ENCODE measurements around the gene TMEM115.
A peak's percentile ranks its signal among the peaks of the same experiment; 100 is the strongest.

The TMEM115 gene

DNA sequence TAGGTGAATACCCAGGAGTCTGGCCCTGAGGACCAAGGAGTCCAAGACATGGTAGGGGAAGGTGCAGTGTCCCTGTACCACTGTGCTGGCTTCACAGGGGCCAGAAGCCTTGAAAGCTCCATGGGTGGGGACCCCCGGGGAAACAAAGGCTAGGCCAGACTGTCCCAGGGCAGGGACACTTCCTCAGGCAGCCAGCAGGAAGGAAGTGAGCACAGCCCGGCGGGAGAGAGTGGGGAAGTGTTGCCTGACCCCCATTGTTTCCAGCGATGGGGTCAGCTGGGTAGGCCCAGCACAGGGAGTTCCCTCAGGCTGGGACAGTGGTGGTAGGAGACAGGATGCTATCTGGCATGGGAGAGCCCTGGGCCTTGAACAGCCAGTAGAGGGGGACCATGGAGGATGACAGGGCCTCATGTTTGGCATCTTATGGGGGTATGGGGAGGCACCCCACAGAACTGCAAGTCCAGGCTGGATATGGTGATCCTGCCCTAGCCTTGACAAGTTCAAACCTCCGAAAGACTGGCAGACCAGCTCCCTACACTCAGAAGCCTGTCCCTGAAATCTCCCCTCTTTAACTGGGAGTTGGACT is 35.6 kb downstream of the TMEM115 start:
- H3K9me3 ChIP-seq (ENCODE audit: control insufficient read depth, low read length): no peaks in the 10 kb centered on the region
- peaks cover 40% of the 10 kb centered on the region for H3K4me1 ChIP-seq (ENCODE audit: control insufficient read depth, insufficient read depth, low read length, poor library complexity, severe bottlenecking)
- no peaks in the 10 kb centered on the region for H3K27me3 ChIP-seq (replicated peaks; ENCODE audit: control insufficient read depth, insufficient read depth, low read length, poor library complexity, severe bottlenecking)
- no peak overlapping the region for H3K4me3 ChIP-seq (ENCODE audit: insufficient read depth, low read depth, low read length, poor library complexity, severe bottlenecking)
- no peak overlapping the region for H3K27ac ChIP-seq (ENCODE audit: insufficient read depth, low read length, poor library complexity, severe bottlenecking)
- no peak for DNase-seq
- H3K36me3 ChIP-seq (ENCODE audit: control insufficient read depth, insufficient read depth, low read length): no peaks in the 10 kb centered on the region

- no peak overlapping the region for H3K4me3 ChIP-seq (ENCODE audit: insufficient read depth, low read depth, low read length, poor library complexity, severe bottlenecking)
- no peaks in the 10 kb centered on the region for H3K27me3 ChIP-seq (replicated peaks; ENCODE audit: control insufficient read depth, insufficient read depth, low read length, poor library complexity, severe bottlenecking)
- H3K4me1 ChIP-seq (ENCODE audit: control insufficient read depth, insufficient read depth, low read length, poor library complexity, severe bottlenecking): peaks cover 36% of the 10 kb centered on the region
- no peak for DNase-seq
- no peaks in the 10 kb centered on the region for H3K36me3 ChIP-seq (ENCODE audit: control insufficient read depth, insufficient read depth, low read length)
- H3K27ac ChIP-seq (ENCODE audit: insufficient read depth, low read length, poor library complexity, severe bottlenecking): no peak overlapping the region
- no peaks in the 10 kb centered on the region for H3K9me3 ChIP-seq (ENCODE audit: control insufficient read depth, low read length)
Observed at GRCh38 chr3:50323092-50323600, 36.2 kb downstream of the TMEM115 start.

DNA sequence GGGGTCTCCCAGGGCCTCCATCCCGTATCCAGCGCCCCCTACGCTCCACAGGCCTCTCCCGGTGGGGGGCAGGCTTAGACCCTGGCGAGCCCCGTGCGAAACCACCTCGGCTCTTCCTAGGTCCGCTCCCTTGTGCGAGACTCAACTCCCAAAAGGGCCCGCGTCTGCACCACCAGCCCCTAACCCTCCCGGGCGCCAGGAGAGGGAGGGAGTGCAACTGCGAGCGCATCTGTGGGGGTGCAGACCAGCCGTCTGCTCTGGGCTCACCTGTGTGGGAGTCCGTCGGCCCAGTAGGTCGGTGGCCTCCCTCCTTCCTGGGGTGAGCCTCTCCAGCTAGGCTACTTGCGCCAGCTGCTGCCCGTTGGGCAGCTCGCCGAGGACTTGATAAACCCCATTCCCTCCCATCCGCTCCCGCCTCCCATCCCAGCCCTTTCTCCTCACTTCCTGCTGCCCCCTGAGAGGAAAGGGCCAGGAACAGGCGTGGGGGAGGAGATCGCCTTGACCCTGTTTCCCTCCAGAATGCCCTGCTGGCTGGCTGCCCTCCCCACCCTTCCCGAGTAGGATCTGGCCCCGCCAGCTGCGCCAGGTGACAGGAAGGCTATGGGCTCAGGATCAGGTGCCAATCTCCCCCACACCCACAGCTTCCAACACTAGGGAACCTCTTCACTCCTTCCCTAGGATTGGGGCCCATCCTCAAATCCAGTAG is 36.8 kb downstream of the TMEM115 start, which contains the start of gene HYAL2:
Gene HYAL2, minus strand, starts transcription at position 360 of the 706 bp plus-strand sequence. CDS start 2,256 bp downstream, outside the sequence.
- H3K36me3 ChIP-seq (ENCODE audit: control insufficient read depth, insufficient read depth, low read length): no peaks in the 10 kb centered on the region
- DNase-seq: no peak
- H3K9me3 ChIP-seq (ENCODE audit: control insufficient read depth, low read length): no peaks in the 10 kb centered on the region
- peak within 1 kb of the TSS; percentile 84 for H3K27ac ChIP-seq (ENCODE audit: insufficient read depth, low read length, poor library complexity, severe bottlenecking)
- H3K4me3 ChIP-seq (ENCODE audit: insufficient read depth, low read depth, low read length, poor library complexity, severe bottlenecking): peak within 1 kb of the TSS; percentile 93
- H3K4me1 ChIP-seq (ENCODE audit: control insufficient read depth, insufficient read depth, low read length, poor library complexity, severe bottlenecking): peaks cover 35% of the 10 kb centered on the region
- no peaks in the 10 kb centered on the region for H3K27me3 ChIP-seq (replicated peaks; ENCODE audit: control insufficient read depth, insufficient read depth, low read length, poor library complexity, severe bottlenecking)

- no peak for DNase-seq
- Histone ChIP-seq H3K27ac (ENCODE audit: insufficient read depth, low read length, poor library complexity, severe bottlenecking) (peak overlapping the region; percentile 84), H3K27me3 (replicated peaks; ENCODE audit: control insufficient read depth, insufficient read depth, low read length, poor library complexity, severe bottlenecking) (no peaks in the 10 kb centered on the region), H3K4me1 (ENCODE audit: control insufficient read depth, insufficient read depth, low read length, poor library complexity, severe bottlenecking) (peaks cover 35% of the 10 kb centered on the region), H3K36me3 (ENCODE audit: control insufficient read depth, insufficient read depth, low read length) (no peaks in the 10 kb centered on the region), H3K9me3 (ENCODE audit: control insufficient read depth, low read length) (no peaks in the 10 kb centered on the region), H3K4me3 (ENCODE audit: insufficient read depth, low read depth, low read length, poor library complexity, severe bottlenecking) (peak overlapping the region; percentile 93)
Observed at GRCh38 chr3:50322115-50322385, 37.3 kb downstream of the TMEM115 start.

- Histone ChIP-seq H3K4me3 (ENCODE audit: insufficient read depth, low read depth, low read length, poor library complexity, severe bottlenecking) (peak overlapping the region; percentile 93), H3K4me1 (ENCODE audit: control insufficient read depth, insufficient read depth, low read length, poor library complexity, severe bottlenecking) (peaks cover 36% of the 10 kb centered on the region), H3K36me3 (ENCODE audit: control insufficient read depth, insufficient read depth, low read length) (no peaks in the 10 kb centered on the region), H3K27me3 (replicated peaks; ENCODE audit: control insufficient read depth, insufficient read depth, low read length, poor library complexity, severe bottlenecking) (no peaks in the 10 kb centered on the region), H3K27ac (ENCODE audit: insufficient read depth, low read length, poor library complexity, severe bottlenecking) (peak overlapping the region; percentile 84), H3K9me3 (ENCODE audit: control insufficient read depth, low read length) (no peaks in the 10 kb centered on the region)
- peak; percentile 58 to 72 (median 68) for DNase-seq
Observed at GRCh38 chr3:50321336-50322114, 37.8 kb downstream of the TMEM115 start.

- H3K4me3 ChIP-seq (ENCODE audit: insufficient read depth, low read depth, low read length, poor library complexity, severe bottlenecking): peak overlapping the region; percentile 93
- no peaks in the 10 kb centered on the region for H3K9me3 ChIP-seq (ENCODE audit: control insufficient read depth, low read length)
- peaks cover 41% of the 10 kb centered on the region for H3K4me1 ChIP-seq (ENCODE audit: control insufficient read depth, insufficient read depth, low read length, poor library complexity, severe bottlenecking)
- peak overlapping the region; percentile 84 for H3K27ac ChIP-seq (ENCODE audit: insufficient read depth, low read length, poor library complexity, severe bottlenecking)
- no peaks in the 10 kb centered on the region for H3K36me3 ChIP-seq (ENCODE audit: control insufficient read depth, insufficient read depth, low read length)
- DNase-seq: peak in 2 of 3 donors; percentile 20 to 48
- no peaks in the 10 kb centered on the region for H3K27me3 ChIP-seq (replicated peaks; ENCODE audit: control insufficient read depth, insufficient read depth, low read length, poor library complexity, severe bottlenecking)
Observed at GRCh38 chr3:50320853-50321335, 38.4 kb downstream of the TMEM115 start.

GRCh38 chr3:50319894-50320625 is 39.3 kb downstream of the TMEM115 start:
- Histone ChIP-seq H3K4me1 (ENCODE audit: control insufficient read depth, insufficient read depth, low read length, poor library complexity, severe bottlenecking) (peaks cover 41% of the 10 kb centered on the region), H3K27me3 (replicated peaks; ENCODE audit: control insufficient read depth, insufficient read depth, low read length, poor library complexity, severe bottlenecking) (no peaks in the 10 kb centered on the region), H3K4me3 (ENCODE audit: insufficient read depth, low read depth, low read length, poor library complexity, severe bottlenecking) (peak overlapping the region; percentile 93), H3K9me3 (ENCODE audit: control insufficient read depth, low read length) (no peaks in the 10 kb centered on the region), H3K36me3 (ENCODE audit: control insufficient read depth, insufficient read depth, low read length) (no peaks in the 10 kb centered on the region), H3K27ac (ENCODE audit: insufficient read depth, low read length, poor library complexity, severe bottlenecking) (no peak overlapping the region)
- no peak for DNase-seq

DNA sequence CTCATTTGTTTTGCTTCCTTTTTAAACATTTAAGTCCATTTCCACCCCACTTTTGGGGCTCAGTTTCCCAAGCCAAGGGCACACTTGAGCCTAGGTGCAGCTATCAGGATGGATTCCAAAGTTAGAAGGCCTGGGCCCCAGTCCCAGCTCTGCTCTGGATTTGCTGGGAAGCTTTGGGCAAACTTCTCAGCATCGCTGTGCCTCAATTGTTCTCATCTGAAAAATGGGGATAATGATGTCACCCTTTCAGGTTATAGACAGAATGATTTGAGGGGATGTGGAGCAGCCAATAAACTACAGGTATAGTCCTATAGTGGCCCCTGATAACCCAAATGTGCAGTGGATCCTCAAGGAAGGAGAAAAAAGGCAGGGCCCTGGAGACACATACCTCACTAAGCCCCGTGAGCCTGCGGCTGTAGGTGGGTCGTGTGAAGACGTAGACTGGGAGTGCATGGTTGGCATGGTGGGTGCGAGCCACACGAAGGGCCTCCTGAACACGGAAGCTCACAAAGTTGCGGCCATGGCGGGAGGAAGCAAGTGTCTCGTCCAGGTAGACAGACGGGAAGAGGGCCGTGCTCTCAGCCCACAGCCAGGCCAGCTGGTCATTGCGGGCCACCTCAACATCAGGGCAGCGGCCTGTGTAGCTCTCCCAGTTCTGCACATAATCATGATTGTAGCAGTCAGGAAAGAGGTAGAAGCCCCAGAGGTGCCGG is 40.0 kb downstream of the TMEM115 start:
- Histone ChIP-seq H3K4me1 (ENCODE audit: control insufficient read depth, insufficient read depth, low read length, poor library complexity, severe bottlenecking) (peaks cover 41% of the 10 kb centered on the region), H3K36me3 (ENCODE audit: control insufficient read depth, insufficient read depth, low read length) (no peaks in the 10 kb centered on the region), H3K27ac (ENCODE audit: insufficient read depth, low read length, poor library complexity, severe bottlenecking) (no peak overlapping the region), H3K27me3 (replicated peaks; ENCODE audit: control insufficient read depth, insufficient read depth, low read length, poor library complexity, severe bottlenecking) (no peaks in the 10 kb centered on the region), H3K9me3 (ENCODE audit: control insufficient read depth, low read length) (no peaks in the 10 kb centered on the region), H3K4me3 (ENCODE audit: insufficient read depth, low read depth, low read length, poor library complexity, severe bottlenecking) (no peak overlapping the region)
- no peak for DNase-seq

DNA sequence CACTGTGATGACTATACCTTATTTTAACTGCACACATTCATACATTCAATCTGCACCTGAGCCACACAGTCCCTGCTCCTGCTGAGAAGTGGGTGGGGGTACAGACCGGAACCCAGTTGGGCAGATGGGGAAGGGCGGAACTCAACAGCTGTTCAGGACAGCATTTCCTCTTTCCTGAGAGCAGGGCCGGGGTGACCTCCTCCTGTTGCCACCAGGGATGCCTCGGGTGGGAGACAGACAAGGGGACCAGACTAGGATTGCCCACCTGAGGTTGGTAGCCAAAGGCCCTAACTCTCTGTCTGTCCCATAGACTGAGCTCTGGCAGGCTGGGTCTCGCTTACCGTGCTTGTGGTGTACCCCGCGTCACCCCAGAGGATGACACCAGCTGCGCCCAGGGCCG is 40.7 kb downstream of the TMEM115 start:
- H3K36me3 ChIP-seq (ENCODE audit: control insufficient read depth, insufficient read depth, low read length): no peaks in the 10 kb centered on the region
- H3K27me3 ChIP-seq (replicated peaks; ENCODE audit: control insufficient read depth, insufficient read depth, low read length, poor library complexity, severe bottlenecking): no peaks in the 10 kb centered on the region
- H3K27ac ChIP-seq (ENCODE audit: insufficient read depth, low read length, poor library complexity, severe bottlenecking): no peak overlapping the region
- H3K9me3 ChIP-seq (ENCODE audit: control insufficient read depth, low read length): no peaks in the 10 kb centered on the region
- H3K4me1 ChIP-seq (ENCODE audit: control insufficient read depth, insufficient read depth, low read length, poor library complexity, severe bottlenecking): peaks cover 41% of the 10 kb centered on the region
- no peak overlapping the region for H3K4me3 ChIP-seq (ENCODE audit: insufficient read depth, low read depth, low read length, poor library complexity, severe bottlenecking)
- DNase-seq: no peak
